HG03575 (cell line): ENCODE measurements around the gene ZNF143.
"Not testable (repeated sequence)": the region's sequence is repeated elsewhere in the genome, so short reads cannot be mapped to it uniquely, and the experiment has no call there.

Source experiments
- ATAC-seq: cut with Tn5 transposase; IDR thresholded peaks from one replicate; pipeline ENCODE4 v1.9.1; 2021; ENCODE audit not compliant: unreplicated experiment, insufficient number of reproducible peaks, low FRiP score; ENCODE audit errors: extremely low read depth

The ZNF143 gene

GRCh38 chr11:9460322-9461062 is at the start of gene ZNF143:
TSS of gene ZNF143 (plus strand) at chr11:9461012. CDS start at chr11:9471309, 10,297 bp downstream.
- ATAC-seq, result peak; percentile 75

GRCh38 chr11:9428706-9429105 is 32.1 kb upstream of the ZNF143 start:
- no peak for ATAC-seq

DNA sequence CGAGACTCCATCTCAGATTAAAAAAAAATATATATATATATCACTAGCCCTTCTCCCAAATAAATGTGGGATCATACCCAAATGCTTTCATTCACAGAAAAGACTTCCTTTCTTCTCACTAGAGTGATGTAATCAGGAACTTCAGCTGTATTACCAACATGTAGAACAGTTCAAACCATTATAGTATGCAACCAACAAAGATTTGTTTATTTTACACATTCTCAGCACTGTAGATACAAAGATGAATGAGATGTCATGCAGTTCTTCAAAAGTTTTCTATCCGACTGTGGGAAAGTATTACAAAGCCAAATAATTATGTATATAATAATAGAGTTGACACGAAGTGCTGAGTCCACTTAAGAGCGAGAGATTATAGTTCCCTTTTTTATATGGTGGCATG is 22.2 kb upstream of the ZNF143 start:
- no peak for ATAC-seq

- no peak for ATAC-seq
Observed at GRCh38 chr11:9446230-9446629, 14.6 kb upstream of the ZNF143 start.

DNA sequence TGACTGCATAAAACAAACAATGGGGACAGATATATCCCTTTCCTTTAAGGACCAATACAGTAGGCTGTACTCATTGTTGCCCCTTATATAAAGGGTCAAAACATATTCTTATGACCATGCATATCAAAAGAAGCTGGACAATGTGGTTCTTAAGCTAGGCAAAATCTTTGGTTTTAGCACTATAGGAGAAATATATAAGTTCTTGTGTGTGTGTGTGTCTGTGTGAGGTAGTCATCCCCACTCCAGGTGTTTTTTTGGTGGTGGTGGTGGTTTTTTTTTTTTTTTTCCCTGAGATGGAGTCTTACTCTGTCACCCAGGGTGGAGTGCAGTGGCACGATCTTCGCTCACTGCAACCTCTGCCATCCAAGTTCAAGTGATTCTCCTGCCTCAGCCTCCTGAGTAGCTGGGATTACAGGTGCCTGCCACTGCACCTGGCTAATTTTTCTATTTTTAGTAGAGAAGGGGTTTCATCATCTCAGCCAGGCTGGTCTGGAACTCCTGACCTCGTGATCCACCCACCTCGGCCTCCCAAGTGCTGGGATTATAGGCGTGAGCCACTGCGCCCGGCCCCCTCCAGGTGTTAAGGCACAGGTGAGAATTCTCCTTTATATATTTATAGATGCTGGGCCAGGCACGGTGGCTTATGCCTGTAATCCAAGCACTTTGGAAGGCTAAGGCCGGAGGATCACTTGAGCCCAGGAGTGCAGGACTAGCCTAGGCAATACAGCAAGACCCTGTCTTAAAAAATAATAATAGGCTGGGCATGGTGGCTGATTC is 12.0 kb upstream of the ZNF143 start:
- ATAC-seq, result no peak

GRCh38 chr11:9452023-9452422 is 8.8 kb upstream of the ZNF143 start:
- ATAC-seq, result not testable (repeated sequence)

- no peak for ATAC-seq
Observed at GRCh38 chr11:9455722-9456121, 5.1 kb upstream of the ZNF143 start.

GRCh38 chr11:9459667-9460321 is 1.0 kb upstream of the ZNF143 start:
- ATAC-seq, result no peak

DNA sequence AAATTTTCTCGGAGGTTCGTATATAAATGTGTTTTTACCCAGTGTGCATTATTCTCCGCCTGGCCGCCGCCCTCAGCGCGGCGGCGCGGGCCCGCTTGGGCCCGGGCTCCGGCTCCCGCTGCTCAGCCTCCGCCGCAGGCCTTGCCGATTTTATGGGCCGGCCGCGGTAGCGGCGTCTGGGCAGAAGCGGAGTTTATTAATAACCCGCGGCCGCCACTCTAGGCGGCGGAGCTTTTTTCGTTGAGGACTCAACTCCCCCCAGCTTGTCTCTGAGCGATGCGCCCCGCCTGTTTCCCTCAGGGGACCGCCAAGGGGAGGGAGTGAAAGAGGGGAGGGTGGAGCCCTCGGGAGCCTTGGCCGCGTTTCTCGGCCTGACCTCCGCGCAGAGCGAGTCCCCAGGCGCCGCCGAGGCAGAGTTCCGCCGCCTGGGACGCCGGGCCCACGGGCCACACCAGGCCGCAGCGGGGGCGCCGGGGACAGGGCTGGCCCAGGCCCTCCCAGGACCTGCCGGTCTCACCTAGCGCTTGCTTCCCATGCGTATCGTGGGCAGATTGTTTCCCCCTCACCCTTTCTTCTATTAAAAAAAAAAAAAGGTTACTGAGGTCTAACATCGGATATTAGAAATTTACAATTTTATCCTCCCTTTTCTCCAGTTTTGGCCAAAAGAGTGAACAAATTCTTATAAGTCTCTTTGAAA is 399 bp downstream of the ZNF143 start:
- ATAC-seq, result peak; percentile 11

DNA sequence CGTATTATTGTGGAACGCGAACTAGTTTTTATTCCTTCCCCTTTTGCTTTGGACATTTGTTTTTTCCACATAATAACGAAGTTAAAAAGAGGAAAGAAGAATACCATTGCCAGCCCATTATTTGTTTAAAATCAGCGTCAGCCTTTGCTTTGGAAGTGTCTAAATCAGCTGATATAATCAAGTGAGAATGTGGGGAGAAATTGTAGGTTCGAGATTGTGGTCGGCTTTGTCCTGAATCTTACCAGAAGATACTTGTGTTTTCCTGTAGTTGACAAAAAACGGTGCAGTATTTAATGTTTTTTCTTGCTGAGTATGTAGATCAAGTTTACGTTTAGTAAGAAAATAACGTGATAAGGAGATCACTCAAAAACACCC is 935 bp downstream of the ZNF143 start:
- no peak for ATAC-seq

DNA sequence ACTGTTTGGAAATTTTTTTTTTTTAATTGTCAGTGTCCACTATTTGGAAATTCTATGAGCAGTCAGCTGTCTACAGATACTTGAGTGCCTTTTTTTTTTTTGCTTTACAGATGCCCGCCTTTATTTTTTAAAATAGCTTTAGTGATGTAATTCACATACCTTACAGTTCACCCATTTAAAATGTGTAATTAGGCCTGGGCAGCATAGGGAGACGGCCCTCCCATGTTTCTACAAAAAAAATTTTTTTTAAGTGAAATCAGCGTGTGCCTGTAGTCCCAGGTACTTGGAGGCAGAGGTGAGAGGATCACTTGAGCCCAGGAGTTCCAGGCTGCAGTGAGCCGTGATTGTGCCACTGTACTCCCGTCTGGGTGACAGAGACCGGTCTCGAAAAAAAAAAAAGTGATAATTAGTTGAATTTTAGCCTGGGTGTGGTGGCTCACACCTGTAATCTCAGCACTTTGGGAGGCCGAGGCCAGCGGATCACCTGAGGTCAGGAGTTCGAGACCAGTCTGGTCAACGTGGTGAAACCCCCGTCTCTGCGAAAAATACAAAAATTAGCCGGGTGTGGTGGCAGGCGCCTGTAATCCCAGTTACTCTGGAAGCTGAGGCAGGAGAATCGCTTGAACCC is 1.5 kb downstream of the ZNF143 start:
- ATAC-seq, result no peak

GRCh38 chr11:9462806-9463537 is 2.2 kb downstream of the ZNF143 start:
- no peak for ATAC-seq

GRCh38 chr11:9470765-9471164 is 10.0 kb downstream of the ZNF143 start:
- no peak for ATAC-seq

- ATAC-seq, result no peak
Observed at GRCh38 chr11:9473408-9473807, 12.6 kb downstream of the ZNF143 start.

DNA sequence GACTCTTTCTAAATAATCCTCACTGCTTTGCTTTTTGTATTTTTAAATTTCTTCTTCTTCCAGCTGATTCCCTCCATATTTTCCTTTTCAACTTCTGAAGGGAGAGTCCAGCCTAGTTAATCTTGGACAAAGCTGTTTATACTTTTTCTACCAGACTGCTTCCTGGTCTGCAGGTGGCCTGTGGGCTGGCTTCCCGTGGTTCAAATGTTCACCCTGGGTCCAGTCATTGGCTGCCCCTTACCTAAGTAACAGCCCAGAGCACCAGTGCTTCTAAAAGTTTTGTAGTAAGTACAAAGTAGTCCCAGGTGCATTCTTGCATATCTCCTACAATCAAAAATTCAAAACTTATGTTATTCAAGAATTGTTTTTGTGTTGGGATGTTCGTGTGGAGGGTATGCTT is 19.1 kb downstream of the ZNF143 start:
- ATAC-seq, result no peak

- no peak for ATAC-seq
Observed at GRCh38 chr11:9489080-9489765, 28.4 kb downstream of the ZNF143 start.

DNA sequence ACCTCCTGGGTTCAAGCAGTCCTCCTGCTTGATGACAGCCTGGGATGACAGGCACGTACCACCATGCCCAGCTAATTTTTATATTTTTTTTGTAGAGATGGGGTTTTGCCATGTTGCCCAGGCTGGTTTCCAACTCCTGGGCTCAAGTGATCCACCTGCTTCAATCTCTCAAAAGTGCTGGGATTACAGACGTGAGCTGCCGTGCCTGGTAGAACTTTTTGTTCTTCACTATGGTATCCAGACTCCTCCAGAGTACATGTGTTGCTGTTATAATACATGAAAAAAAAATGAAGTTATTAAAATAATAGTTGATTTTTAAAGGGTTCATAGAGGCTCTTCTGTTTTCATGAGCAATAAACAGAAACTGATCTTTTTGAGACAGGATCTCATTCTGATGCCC is 29.6 kb downstream of the ZNF143 start:
- ATAC-seq, result no peak

DNA sequence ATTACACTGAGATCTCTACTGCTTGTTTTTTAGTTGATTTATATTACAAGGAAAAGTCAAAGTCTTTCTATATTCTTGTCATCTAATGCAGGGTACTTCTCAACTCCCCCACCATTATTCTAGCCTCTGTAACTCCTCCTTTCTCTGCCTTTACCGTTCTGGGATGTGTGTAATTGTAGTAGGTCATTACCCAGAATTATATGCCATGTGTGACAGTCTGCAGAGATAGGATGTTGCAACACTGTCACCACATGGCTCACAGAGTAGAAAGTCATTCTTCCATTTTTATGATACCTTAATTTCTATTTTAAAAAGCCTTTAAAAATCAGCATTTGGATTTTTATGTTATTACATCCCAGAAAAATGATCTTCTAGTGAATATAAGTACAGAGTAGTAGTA is 32.7 kb downstream of the ZNF143 start:
- ATAC-seq, result no peak
